Measurements from ENCODE around the gene UBR4. TPM values are rescaled to one million over a fixed set of nuclear protein-coding genes. Genes with fewer than 3 reads are reported as not detected.

Gene UBR4
- total and polyA plus RNA-seq, 2 of the 8 experiments (the other 6 are each of a cell fraction or from before 2014, with no cell fraction given): 139 to 152 TPM

DNA sequence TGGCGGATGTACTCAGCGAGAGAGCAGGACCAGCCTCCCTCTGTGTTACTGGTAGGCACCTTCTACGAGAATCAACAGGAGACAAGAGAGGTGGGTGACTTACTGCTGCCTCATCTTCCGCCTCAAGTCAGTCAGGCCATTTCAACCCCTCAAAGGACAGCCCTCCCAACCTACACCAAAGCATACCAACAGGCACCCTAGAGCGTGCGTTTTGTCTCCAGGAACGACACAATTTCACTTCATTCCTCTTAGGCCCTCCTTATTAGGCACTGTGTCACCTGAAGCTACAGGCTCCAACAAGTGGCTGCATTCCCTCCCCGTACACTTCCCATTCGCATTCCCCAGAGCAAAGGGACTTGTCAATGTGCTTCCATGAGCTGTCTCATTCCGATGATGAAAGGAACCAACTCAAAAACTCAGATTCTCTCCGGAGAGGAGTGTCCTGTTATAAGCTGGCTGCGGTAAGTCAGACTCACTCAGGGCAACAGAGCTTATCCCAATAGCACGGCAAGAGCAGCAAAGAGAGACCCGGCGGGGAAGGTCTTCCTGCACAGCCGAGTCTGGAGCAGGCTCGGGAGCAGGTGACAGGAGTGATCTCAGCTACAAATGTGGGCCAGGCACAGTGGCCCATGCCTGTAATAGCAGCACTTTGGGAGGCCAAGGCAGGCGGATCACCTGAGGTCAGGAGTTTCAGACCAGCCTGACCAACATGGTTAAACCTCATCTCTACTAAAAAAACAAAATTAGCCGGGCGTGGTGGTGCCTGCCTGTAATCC, 133.0 kb downstream of the UBR4 start:
- Histone ChIP-seq H3K4me3 (ENCODE audit: extremely low read depth in 1 of 4, insufficient read depth in 2 of 4, low read depth in 3 of 4, low read length in 4 of 4) (no peak overlapping the region), H4K8ac (ENCODE audit: extremely low read depth, insufficient read depth, low read length) (no peak overlapping the region), H3K27ac (ENCODE audit: low read depth, low read length) (no peak overlapping the region), H3K79me1 (ENCODE audit: low read depth, low read length) (no peaks in the 10 kb centered on the region), H2BK5ac (ENCODE audit: low read depth, low read length) (no peak overlapping the region), H2BK20ac (ENCODE audit: low read length) (no peak overlapping the region), H3K27me3 (replicated peaks in 1 of 4; ENCODE audit: control insufficient read depth in 3 of 4, extremely low read depth in 1 of 4, insufficient read depth in 3 of 4, low read length in 3 of 4) (no peaks in the 10 kb centered on the region), H3K9ac (replicated peaks in 1 of 4; ENCODE audit: extremely low read depth in 1 of 4, low read depth in 3 of 4, low read length in 3 of 4) (no peak overlapping the region), H4K91ac (replicated peaks; ENCODE audit: insufficient read length, low read length) (no peak overlapping the region), H3K23ac (ENCODE audit: insufficient read length) (no peak overlapping the region), H3K56ac (replicated peaks; ENCODE audit: insufficient read length, low read depth, low read length) (no peak overlapping the region), H4K20me1 (replicated peaks in 1 of 2; ENCODE audit: control insufficient read depth in 1 of 2, insufficient read depth in 2 of 2, low read length in 2 of 2) (peaks cover 2 to 3% of the 10 kb centered on the region in 2 experiments), H3K18ac (ENCODE audit: extremely low read depth, low read length) (no peak overlapping the region), H3K36me3 (ENCODE audit: control insufficient read depth in 2 of 4, insufficient read depth in 4 of 4, low read length in 3 of 4) (peaks cover 43 to 91% (median 80%) of the 10 kb centered on the region in 4 experiments), H2BK120ac (replicated peaks; ENCODE audit: low read depth, low read length) (no peak overlapping the region), H2BK12ac (ENCODE audit: low read depth, low read length) (no peak overlapping the region), H3K23me2 (ENCODE audit: low read depth, low read length) (no peaks in the 10 kb centered on the region), H3K4me1 (replicated peaks in 1 of 4; ENCODE audit: control insufficient read depth in 3 of 4, insufficient read depth in 4 of 4, low read length in 3 of 4) (no peaks in the 10 kb centered on the region), H3K79me2 (ENCODE audit: control insufficient read depth in 1 of 2, insufficient read depth in 2 of 2, low read length in 2 of 2) (no peaks in the 10 kb centered on the region), H3K14ac (ENCODE audit: insufficient read length) (no peak overlapping the region), H3K4me2 (ENCODE audit: insufficient read depth in 1 of 2, low read depth in 2 of 2, low read length in 2 of 2) (no peak overlapping the region), H2AK5ac (ENCODE audit: low read depth, low read length) (no peak overlapping the region), H4K5ac (ENCODE audit: insufficient read length, low read depth, low read length) (no peak overlapping the region), H2BK15ac (ENCODE audit: low read length) (no peak overlapping the region), H3K9me3 (ENCODE audit: insufficient read depth in 2 of 2, low read depth in 1 of 2, low read length in 1 of 2) (no peaks in the 10 kb centered on the region), H3K4ac (replicated peaks; ENCODE audit: insufficient read length, low read depth, low read length) (no peak overlapping the region), H2AFZ (ENCODE audit: low read length) (no peak overlapping the region)
- ChIA-PET POLR2A (ENCODE audit: partially characterized antibody) (interaction anchor here (0.7 kb wide), 1 partner anchor 13 kb away, joined by 3 read pairs; no protein-coding TSS in a partner anchor), CTCF (ENCODE audit: partially characterized antibody) (interaction anchor here (0.9 to 2.4 kb wide), 6 partner anchors 19 to 193 kb away, joined by 3 to 12 read pairs (median 4); no protein-coding TSS in a partner anchor)
- FAIRE-seq (no peak), DNase-seq (ENCODE audit: low read depth in 1 of 2, low spot score in 2 of 2) (no peak)
- 90% methylated on average over 19 of the region's 20 CpGs; no CpG with 5 or more reads in 1 of the 2 experiments for WGBS, 2 experiments (ENCODE audit: extremely low coverage in 1 of 2, insufficient coverage in 1 of 2, insufficient read length in 1 of 2, insufficient replicate concordance in 2 of 2, low coverage in 1 of 2, low lambda C conversion rate in 2 of 2, missing lambda C conversion rate in 1 of 2)
- TF ChIP-seq TEAD4 (IDR thresholded peaks at IDR 0.05; ENCODE audit: low read depth, low read length): no peak
- no peak for TF ChIP-seq YY1 (IDR thresholded peaks at IDR 0.05; ENCODE audit: low read depth, low read length)
- TF ChIP-seq, protein P1, sequence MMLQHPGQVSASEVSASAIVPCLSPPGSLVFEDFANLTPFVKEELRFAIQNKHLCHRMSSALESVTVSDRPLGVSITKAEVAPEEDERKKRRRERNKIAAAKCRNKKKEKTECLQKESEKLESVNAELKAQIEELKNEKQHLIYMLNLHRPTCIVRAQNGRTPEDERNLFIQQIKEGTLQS (IDR thresholded peaks at IDR 0.05; ENCODE audit: insufficient read depth, low read depth, low read length): no peak
